ENCODE data around the gene VAC14.

The VAC14 gene

GRCh38 chr16:70738083-70738977, 62.6 kb downstream of the VAC14 start:
- H3K4me3 ChIP-seq (ENCODE audit: low read length), result no peak overlapping the region
- no peak for DNase-seq (ENCODE audit: low read depth)
- peak; percentile 92 for TF ChIP-seq CTCF (conservative IDR thresholded peaks at IDR 0.05; ENCODE audit: low read depth, low read length)

GRCh38 chr16:70737377-70738082, 63.4 kb downstream of the VAC14 start:
- DNase-seq (ENCODE audit: low read depth), result no peak
- no peak overlapping the region for H3K4me3 ChIP-seq (ENCODE audit: low read length)
- no peak for TF ChIP-seq CTCF (conservative IDR thresholded peaks at IDR 0.05; ENCODE audit: low read depth, low read length)

GRCh38 chr16:70736465-70737376, 64.2 kb downstream of the VAC14 start:
- TF ChIP-seq CTCF (conservative IDR thresholded peaks at IDR 0.05; ENCODE audit: low read depth, low read length), result no peak
- H3K4me3 ChIP-seq (ENCODE audit: low read length), result no peak overlapping the region
- no peak for DNase-seq (ENCODE audit: low read depth)

GRCh38 chr16:70735141-70735979, 65.6 kb downstream of the VAC14 start:
- H3K4me3 ChIP-seq (ENCODE audit: low read length), result no peak overlapping the region
- no peak for TF ChIP-seq CTCF (conservative IDR thresholded peaks at IDR 0.05; ENCODE audit: low read depth, low read length)
- DNase-seq (ENCODE audit: low read depth), result no peak

- DNase-seq (ENCODE audit: low read depth), result no peak
- H3K4me3 ChIP-seq (ENCODE audit: low read length), result no peak overlapping the region
- TF ChIP-seq CTCF (conservative IDR thresholded peaks at IDR 0.05; ENCODE audit: low read depth, low read length), result no peak
Observed at GRCh38 chr16:70734522-70735095, 66.3 kb downstream of the VAC14 start.

GRCh38 chr16:70730944-70731343, 70.0 kb downstream of the VAC14 start:
- DNase-seq (ENCODE audit: low read depth), result no peak
- TF ChIP-seq CTCF (conservative IDR thresholded peaks at IDR 0.05; ENCODE audit: low read depth, low read length), result no peak
- H3K4me3 ChIP-seq (ENCODE audit: low read length), result no peak overlapping the region

All from retinal pigment epithelial cell (primary cell).